PC-9 (cell line): ENCODE results near the gene CDC42BPG.

Experiments
- CTCF ChIP-seq: fragments of 200-600 bp; sonication (generic); conservative IDR thresholded peaks from 2 replicates; pipeline ENCODE4 v1.6.1; 2017; ENCODE audit warnings: mixed run types, antibody characterized with exemption, mild to moderate bottlenecking, moderate library complexity
- EZH2 ChIP-seq: fragments of 200-600 bp; sonication (generic); IDR thresholded peaks from 2 replicates; pipeline ENCODE4 v1.8.0; 2017; ENCODE audit warnings: antibody characterized with exemption, low read depth

GRCh38 chr11:64802370-64803157, 41.9 kb downstream of the CDC42BPG start:
- no peak for TF ChIP-seq CTCF
- TF ChIP-seq EZH2, result no peak
